ENCODE results near the gene LINC00237. TPM values are rescaled to one million over a fixed set of nuclear protein-coding genes. Genes with fewer than 3 reads are reported as not detected.

The LINC00237 gene
- total and polyA plus RNA-seq, 8 donors = not detected

- H3K27ac ChIP-seq = no peak overlapping the region
- intact Hi-C loops (cut with DNase I; ENCODE audit: low total_unique reads) = no loop called here
- 5 to 14% (median 7%) methylated on average over 10 to 16 of the region's 16 CpGs for WGBS, 5 donors
- no peak for DNase-seq
- H3K27me3 ChIP-seq = peaks cover 41 to 100% (median 78%) of the 10 kb centered on the region in 3 donors
- TF ChIP-seq EP300 (IDR thresholded peaks at IDR 0.05) (no peak), POLR2AphosphoS5 (IDR thresholded peaks at IDR 0.05) (no peak)
- TF ChIP-seq, protein P1, sequence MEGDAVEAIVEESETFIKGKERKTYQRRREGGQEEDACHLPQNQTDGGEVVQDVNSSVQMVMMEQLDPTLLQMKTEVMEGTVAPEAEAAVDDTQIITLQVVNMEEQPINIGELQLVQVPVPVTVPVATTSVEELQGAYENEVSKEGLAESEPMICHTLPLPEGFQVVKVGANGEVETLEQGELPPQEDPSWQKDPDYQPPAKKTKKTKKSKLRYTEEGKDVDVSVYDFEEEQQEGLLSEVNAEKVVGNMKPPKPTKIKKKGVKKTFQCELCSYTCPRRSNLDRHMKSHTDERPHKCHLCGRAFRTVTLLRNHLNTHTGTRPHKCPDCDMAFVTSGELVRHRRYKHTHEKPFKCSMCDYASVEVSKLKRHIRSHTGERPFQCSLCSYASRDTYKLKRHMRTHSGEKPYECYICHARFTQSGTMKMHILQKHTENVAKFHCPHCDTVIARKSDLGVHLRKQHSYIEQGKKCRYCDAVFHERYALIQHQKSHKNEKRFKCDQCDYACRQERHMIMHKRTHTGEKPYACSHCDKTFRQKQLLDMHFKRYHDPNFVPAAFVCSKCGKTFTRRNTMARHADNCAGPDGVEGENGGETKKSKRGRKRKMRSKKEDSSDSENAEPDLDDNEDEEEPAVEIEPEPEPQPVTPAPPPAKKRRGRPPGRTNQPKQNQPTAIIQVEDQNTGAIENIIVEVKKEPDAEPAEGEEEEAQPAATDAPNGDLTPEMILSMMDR (IDR thresholded peaks at IDR 0.05) = no peak
- peaks cover 36 to 55% (median 52%) of the 10 kb centered on the region in 4 donors for H3K4me1 ChIP-seq
- H3K9me3 ChIP-seq = peaks cover 0 to 5% (median 0%) of the 10 kb centered on the region in 4 donors
- H3K36me3 ChIP-seq = no peaks in the 10 kb centered on the region
- peak overlapping the region in 1 of 4 donors; percentile 28 for H3K4me3 ChIP-seq
Measured at GRCh38 chr20:21104921-21105320, 1.2 kb downstream of the LINC00237 start.

DNA sequence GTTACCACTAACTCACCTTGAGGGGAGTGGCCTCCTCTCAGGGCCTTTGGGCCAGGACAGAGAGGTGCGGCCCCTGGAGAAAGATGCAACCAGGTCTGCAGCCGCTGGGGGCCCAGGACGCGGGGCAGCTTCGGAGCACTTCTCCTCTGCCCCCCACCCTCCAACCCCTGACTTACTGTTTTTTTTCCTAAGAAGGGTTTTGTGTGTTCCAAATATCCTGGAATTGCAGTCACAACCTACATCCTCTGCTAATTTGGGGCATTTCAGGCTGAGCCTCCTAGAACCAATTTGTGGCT lies 1.7 kb downstream of the LINC00237 start:
- WGBS, 5 donors = 6 to 17% (median 11%) methylated on average over 5 of the region's 5 CpGs
- no peak for DNase-seq
- TF ChIP-seq, protein P1 (IDR thresholded peaks at IDR 0.05) = no peak
- no peak for TF ChIP-seq EP300 (IDR thresholded peaks at IDR 0.05)
- no peak for TF ChIP-seq POLR2AphosphoS5 (IDR thresholded peaks at IDR 0.05)
- H3K9me3 ChIP-seq = peaks cover 0 to 5% (median 0%) of the 10 kb centered on the region in 4 donors
- peaks cover 36 to 60% (median 56%) of the 10 kb centered on the region in 4 donors for H3K4me1 ChIP-seq
- no peak overlapping the region for H3K27ac ChIP-seq
- intact Hi-C loops (cut with DNase I; ENCODE audit: low total_unique reads) = no loop called here
- no peak overlapping the region for H3K4me3 ChIP-seq
- no peaks in the 10 kb centered on the region for H3K36me3 ChIP-seq
- peaks cover 45 to 100% (median 83%) of the 10 kb centered on the region in 3 donors for H3K27me3 ChIP-seq

- TF ChIP-seq, protein P1 (IDR thresholded peaks at IDR 0.05) = no peak
- Histone ChIP-seq H3K4me3 (no peak overlapping the region), H3K9me3 (peaks cover 0 to 5% (median 0%) of the 10 kb centered on the region in 4 donors), H3K27me3 (peaks cover 46 to 100% (median 89%) of the 10 kb centered on the region in 3 donors), H3K36me3 (no peaks in the 10 kb centered on the region), H3K4me1 (peaks cover 36 to 61% (median 57%) of the 10 kb centered on the region in 4 donors), H3K27ac (no peak overlapping the region)
- intact Hi-C loops (cut with DNase I; ENCODE audit: low total_unique reads) = no loop called here
- no peak for DNase-seq
- WGBS, 5 donors = 10 to 16% (median 12%) methylated on average over 31 to 32 of the region's 32 CpGs
Measured at GRCh38 chr20:21103582-21104465, 2.3 kb downstream of the LINC00237 start.

DNA sequence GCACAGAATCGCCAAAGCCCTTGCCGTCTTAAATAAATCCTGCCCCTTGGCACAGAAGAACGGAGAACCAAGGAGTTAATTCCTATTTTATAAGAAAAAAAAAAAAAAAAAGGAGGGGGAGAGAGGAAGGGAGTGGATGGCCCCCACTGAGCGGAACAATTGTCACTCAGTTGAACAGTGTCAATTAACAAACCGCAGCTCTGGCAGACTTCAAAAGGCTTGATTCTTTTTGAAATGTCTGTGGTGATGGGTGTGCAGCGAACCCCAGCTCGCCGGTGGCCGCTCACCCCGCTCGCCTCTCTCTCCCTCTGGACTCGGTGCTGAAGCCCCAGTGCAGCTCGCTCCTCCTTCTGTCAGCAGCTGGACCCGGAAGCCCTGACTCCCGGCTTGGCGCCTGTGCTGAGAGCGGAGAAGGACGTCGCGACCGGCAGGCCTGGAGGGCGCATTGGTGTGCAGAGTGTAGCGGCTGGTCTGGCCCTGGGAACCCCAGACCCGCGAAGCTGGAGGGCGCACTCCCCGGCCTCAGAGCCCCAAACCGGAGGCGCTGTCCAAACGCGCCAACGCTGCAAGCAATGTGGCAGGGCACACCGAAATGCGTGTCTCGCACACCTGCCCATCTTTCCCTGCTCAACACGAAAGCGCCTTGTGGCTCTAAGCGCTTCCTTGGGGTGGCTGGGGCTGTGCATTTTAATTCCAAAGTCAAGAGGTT lies 3.4 kb downstream of the LINC00237 start:
- intact Hi-C loops (cut with DNase I; ENCODE audit: low total_unique reads) = no loop called here
- Histone ChIP-seq H3K27me3 (peaks cover 46 to 100% (median 91%) of the 10 kb centered on the region in 3 donors), H3K36me3 (no peaks in the 10 kb centered on the region), H3K4me1 (peaks cover 36 to 61% (median 57%) of the 10 kb centered on the region in 4 donors), H3K27ac (no peak overlapping the region), H3K9me3 (peaks cover 0 to 5% (median 0%) of the 10 kb centered on the region in 4 donors), H3K4me3 (peak overlapping the region; percentile 42 to 52 (median 49))
- TF ChIP-seq EP300 (IDR thresholded peaks at IDR 0.05) (no peak), POLR2A (IDR thresholded peaks at IDR 0.05) (no peak), POLR2AphosphoS5 (IDR thresholded peaks at IDR 0.05) (no peak)
- TF ChIP-seq, protein P1 (IDR thresholded peaks at IDR 0.05) = no peak
- DNase-seq = peak; percentile 49 to 67
- 2 to 4% (median 3%) methylated on average over 25 to 38 of the region's 38 CpGs for WGBS, 5 donors

All from stomach (tissue), 9 donors.